ENCODE measurements around the gene NCBP2L. TPM values are rescaled to one million over a fixed set of nuclear protein-coding genes. Genes with fewer than 3 reads are reported as not detected.

The NCBP2L gene
- total RNA-seq, 1 donor from 2014 or later: not detected

Other genes starting within 250 kb of the NCBP2L start
- gene PRPS1, start 149.2 kb upstream of the NCBP2L start, total RNA-seq: 15.5 and 17.3 TPM in 2 replicates
- 18.3 and 32.5 TPM in 2 replicates for gene TSC22D3, start 1.9 kb upstream of the NCBP2L start, total RNA-seq
- 38.6 and 108 TPM in 2 replicates for gene MID2, start 48.1 kb downstream of the NCBP2L start, total RNA-seq
- not detected in 2 replicates for gene TEX13B, start 204.6 kb downstream of the NCBP2L start, total RNA-seq

Data from lung microvascular endothelial cell (primary cell).